GM19467 (cell line): Measurements from ENCODE around the gene C11orf98.
"Not testable (repeated sequence)": the region's sequence is repeated elsewhere in the genome, so short reads cannot be mapped to it uniquely, and the experiment has no call there.

Source experiments
- ATAC-seq: cut with Tn5 transposase; IDR thresholded peaks from one replicate; pipeline ENCODE4 v1.9.1; 2021; ENCODE audit warnings: mild to moderate bottlenecking, moderate library complexity; ENCODE audit not compliant: unreplicated experiment

C11orf98 gene

DNA sequence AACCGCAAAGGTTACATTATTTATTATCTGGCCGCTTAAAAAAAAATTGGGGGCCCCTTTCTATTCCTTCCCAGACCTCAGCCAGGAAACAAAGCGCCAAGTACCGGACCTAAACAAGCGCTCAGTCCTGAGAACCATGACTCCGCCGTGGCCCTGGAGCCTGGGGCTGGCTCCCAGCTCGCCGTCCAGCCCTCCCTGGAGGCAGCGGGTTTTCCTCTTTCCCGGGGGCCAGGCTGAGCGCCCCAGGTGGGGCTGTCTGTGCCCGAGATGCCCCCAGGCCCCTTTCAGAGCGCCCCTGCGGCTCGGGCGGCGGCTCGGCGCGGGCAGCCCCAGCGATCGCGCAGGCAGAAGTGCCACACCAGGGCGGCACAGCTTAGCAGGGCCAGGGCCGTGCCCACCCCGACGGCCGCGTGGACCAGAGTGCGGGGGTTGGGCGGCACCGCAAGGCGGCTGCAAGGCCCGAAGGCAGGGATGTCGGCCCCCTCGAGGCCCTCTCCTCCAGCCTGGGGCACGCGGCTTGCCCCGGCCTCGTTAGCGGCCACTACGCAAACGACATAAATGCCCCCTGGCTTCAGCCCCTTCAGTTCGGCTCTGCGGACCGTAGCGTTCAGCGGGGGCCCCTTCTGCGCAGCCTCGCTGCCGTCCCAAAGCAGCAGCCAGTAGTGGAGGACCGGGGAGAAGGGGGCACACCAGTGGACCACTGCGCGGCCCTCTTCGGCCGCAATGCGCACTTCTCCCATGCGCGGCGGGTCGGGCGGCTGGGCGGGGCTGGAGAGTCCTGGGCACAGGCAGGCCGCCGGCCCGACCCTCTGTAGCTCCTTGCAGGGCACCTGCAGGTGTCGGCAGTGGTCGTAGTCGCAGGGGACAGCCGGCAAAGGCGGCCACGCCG lies 22.7 kb upstream of the C11orf98 start:
- ATAC-seq = no peak

DNA sequence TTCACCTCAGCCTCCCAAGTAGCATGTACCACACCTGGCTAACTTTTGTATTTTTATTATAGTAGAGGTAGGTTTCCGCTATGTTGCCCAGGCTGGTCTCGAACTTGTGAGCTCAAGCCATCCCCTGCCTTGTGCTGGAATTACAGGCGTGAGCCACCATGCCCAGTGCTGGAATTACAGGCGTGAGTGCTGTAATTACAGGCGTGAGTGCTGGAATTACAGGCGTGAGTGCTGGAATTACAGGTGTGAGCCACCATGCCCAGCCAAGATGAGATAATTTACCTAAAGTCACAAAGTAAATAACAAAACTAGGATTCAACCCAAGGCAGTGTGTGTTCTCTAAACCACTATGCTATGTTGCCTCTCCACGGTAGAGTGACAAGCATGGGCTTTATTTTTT lies 17.5 kb upstream of the C11orf98 start:
- ATAC-seq = no peak

DNA sequence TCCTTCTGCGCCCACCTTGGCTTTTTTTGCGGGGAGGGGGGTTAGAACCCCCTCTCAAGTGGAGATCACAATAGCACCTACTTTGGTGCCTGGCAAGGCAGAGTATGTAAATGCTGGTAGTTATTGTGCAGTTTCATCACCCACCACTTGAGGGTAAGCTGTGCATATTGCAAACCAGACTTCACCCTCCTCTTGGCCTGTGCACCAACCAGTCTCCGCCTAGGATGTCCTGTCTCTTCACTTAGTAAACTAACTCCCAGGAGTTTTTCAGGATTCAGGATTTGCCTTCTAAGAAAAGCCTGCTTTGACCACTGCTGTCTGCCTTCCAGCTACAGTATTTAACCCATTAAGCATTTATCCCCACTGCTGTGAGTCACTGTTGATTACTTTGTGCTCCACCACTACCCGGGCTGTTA lies 15.8 kb upstream of the C11orf98 start:
- no peak for ATAC-seq

- ATAC-seq = peak; percentile 66
Observed at GRCh38 chr11:62678770-62679696, 14.0 kb upstream of the C11orf98 start, which contains the start of gene UBXN1. Gene UBXN1, minus strand, starts transcription at chr11:62679073. Its CDS starts 150 bp downstream, at chr11:62678923.

DNA sequence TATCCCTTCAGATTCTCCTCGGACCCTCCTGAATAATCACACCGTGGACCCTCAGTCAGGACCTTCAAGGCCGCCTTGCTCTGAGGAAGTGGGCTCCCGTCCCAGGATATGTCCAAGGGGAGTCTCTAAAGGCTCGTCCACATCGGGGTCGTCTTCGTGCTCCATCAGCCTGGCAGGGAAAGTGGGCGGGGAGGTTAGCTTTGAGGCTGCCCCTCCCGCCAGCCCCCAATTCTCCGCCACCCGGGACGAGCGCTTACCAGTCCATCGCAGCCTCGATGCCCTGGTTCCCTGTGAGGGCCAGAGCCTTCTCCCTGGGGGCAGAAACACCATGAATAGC lies 13.4 kb upstream of the C11orf98 start:
- ATAC-seq = no peak

DNA sequence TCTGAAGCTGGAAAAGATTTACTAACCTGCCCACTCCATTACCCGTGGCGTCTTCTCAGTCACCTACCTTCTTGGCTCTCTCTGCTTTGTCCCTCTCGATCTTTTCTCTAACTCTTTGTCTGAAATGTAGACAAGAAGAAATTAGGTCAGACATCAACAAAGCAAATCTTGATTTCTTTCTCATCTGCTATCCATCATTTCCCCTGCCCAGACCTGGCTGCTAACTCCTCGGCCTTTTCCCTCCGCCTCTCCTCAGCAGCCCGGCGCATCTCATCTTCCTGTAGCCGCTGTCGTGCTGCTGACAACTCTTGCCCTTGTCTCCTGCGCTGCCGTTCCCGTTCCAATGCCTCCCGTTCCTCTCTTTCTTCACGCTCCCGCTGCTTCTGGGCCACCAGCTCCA lies 12.7 kb upstream of the C11orf98 start:
- ATAC-seq = no peak

- no peak for ATAC-seq
Observed at GRCh38 chr11:62677156-62677555, 12.1 kb upstream of the C11orf98 start.

GRCh38 chr11:62676698-62677097 lies 11.7 kb upstream of the C11orf98 start:
- no peak for ATAC-seq

DNA sequence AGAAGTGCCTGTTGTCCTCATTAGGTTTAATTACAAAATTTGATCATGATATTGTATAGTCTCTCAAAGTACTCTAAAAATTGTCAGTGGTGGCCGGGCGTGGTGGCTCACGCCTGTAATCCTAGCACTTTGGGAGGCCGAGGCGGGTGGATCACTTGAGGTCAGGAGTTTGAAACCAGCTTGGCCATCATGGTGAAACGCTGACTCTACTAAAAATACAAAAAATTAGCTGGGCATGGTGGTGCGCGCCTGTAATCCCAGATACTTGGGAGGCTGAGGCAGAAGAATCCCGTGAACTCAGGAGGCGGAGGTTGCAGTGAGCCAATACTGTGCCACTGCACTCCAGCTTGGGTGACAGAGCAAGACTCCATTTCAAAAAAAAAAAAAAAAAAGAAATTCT lies 10.4 kb upstream of the C11orf98 start:
- not testable (repeated sequence) for ATAC-seq

GRCh38 chr11:62673196-62673525 lies 8.2 kb upstream of the C11orf98 start:
- no peak for ATAC-seq

GRCh38 chr11:62671608-62672389 lies 6.8 kb upstream of the C11orf98 start, which contains the start of the genes LBHD1 and UQCC3:
Gene LBHD1, minus strand, starts transcription at chr11:62672267. Its CDS starts 2,236 bp downstream, at chr11:62670031.
Gene UQCC3, plus strand, starts transcription at chr11:62671673. Its CDS starts 73 bp downstream, at chr11:62671746.
- peak; percentile 38 for ATAC-seq

DNA sequence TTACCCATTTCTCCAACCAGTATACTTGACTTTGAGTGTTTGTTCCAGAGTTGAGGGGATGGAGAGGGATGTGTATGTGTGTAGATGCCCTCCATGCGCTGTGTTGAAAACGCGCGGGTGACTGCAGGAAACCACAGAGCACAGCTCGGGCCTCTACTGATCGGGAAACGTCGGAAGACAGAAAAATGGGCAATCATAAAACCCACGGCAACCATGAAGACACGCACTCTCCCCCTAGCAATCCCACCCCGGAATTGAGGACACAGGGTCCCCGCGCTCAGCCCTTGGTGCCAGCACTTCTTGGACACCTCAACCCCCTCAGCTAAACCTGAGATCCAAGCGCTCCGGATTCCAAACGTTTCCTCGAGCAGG lies 6.2 kb upstream of the C11orf98 start:
- ATAC-seq = peak; percentile 11

- no peak for ATAC-seq
Observed at GRCh38 chr11:62669420-62670161, 4.6 kb upstream of the C11orf98 start.

DNA sequence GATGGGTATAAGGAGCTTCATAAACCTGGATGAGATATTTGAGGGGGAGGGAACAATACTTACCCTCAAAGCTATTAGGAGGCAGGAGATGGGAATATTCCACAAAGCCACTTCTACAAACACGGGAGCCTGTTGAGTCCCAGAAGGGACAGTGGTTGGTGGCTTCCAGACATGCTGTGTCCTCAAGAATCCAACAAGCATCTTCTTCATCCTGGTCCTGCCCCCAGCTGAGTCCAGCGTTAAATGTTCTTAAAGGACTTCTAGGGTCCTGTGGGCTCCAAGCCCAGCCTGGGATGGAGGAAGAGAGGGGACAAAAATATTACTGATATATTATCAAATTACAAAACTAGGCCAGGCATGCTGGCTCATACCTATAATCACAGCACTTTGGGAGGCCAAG lies 2.5 kb upstream of the C11orf98 start:
- no peak for ATAC-seq

DNA sequence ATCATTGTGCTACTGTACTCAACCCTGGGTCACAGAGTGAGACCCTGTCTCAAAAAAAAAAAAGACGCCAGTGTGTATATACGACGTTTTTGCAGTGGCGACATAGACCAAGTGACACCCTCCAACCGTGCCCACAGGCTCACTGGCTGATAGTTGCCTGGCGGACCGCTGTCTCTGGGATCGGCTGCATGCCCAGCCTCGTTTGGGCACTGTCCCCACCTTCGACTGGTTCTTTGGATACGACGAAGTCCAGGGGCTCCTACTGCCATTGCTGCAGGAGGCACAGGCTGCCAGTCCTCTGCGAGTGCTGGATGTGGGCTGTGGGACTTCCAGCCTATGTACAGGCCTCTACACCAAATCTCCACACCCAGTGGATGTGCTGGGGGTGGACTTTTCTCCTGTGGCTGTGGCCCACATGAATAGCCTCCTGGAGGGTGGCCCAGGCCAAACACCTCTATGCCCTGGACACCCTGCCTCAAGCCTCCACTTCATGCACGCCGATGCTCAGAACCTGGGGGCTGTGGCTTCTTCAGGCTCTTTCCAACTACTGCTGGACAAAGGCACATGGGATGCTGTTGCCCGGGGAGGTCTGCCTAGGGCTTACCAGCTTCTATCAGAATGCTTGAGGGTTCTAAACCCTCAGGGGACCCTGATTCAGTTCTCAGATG lies 1.4 kb upstream of the C11orf98 start:
- no peak for ATAC-seq

GRCh38 chr11:62665599-62666258 lies 719 bp upstream of the C11orf98 start:
- ATAC-seq = no peak

- peak; percentile 23 for ATAC-seq
Observed at GRCh38 chr11:62664405-62665074, 470 bp downstream of the C11orf98 start.

DNA sequence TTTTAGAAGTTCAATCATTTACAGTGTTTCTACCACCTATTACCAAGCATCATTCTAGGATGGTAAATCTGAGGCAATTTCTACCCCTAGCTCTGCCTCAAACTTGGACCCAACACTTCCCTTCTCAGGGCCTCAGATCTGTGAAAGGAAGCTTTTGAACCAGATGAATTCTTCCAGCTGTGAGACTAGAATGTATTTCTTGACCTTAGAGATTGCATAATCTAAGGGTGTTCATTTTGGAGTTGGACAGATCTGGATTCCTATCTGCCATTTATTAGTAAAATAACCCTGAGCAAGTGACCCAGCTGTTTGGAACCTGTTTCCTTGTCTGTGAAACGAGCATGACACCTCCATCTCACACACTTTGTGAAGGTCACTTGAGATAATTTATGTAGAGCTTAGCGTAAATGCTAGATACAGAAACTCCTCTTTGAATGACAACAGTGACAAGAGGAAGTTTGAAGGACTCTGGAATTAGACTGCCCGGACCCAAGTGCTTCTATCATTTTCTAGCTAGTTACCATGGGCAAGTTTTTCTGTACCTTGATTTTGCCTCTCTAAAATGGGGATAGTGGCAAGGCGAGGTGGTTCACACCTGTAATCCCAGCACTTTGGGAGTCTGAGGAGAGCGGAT lies 8.1 kb downstream of the C11orf98 start:
- no peak for ATAC-seq
